GM12878 (cell line): ENCODE measurements around the gene SVEP1.

ENCODE experiments used
- CTCF ChIP-seq, 3 experiments: IDR thresholded peaks in 2 of 3; conservative IDR thresholded peaks in 1 of 3; 2 replicates each; pipeline ENCODE4 v1.5.1; 2011; ENCODE audit warnings: low read depth in 3 of 3, low read length in 3 of 3, mild to moderate bottlenecking in 3 of 3, control low read depth in 2 of 3, moderate library complexity in 2 of 3, inconsistent platforms in 1 of 3, mixed read lengths in 1 of 3; ENCODE audit not compliant: control insufficient read depth in 2 of 3, insufficient read depth in 1 of 3; ENCODE audit errors: extremely low read depth in 1 of 3
- HCFC1 ChIP-seq: fragments of 150-350 bp; IDR thresholded peaks from 2 replicates; pipeline ENCODE4 v1.6.1; 2014; ENCODE audit warnings: low read length
- PRDM15 ChIP-seq: fragments of 450-650 bp; formaldehyde crosslinking; IDR thresholded peaks from 2 replicates; pipeline ENCODE4 v1.4.0; 2020; ENCODE audit warnings: mild to moderate bottlenecking, moderate library complexity
- ZNF24 ChIP-seq: fragments of 450-650 bp; IDR thresholded peaks from 2 replicates; pipeline ENCODE4 v1.6.1; 2017; ENCODE audit warnings: antibody characterized with exemption, mild to moderate bottlenecking

GRCh38 chr9:110579862-110580219, 300 bp upstream of the SVEP1 start:
- TF ChIP-seq CTCF (IDR thresholded peaks at IDR 0.05 in 2 of 3, conservative IDR thresholded peaks at IDR 0.05 in 1 of 3; ENCODE audit: control insufficient read depth in 2 of 3, extremely low read depth in 1 of 3, insufficient read depth in 1 of 3, low read depth in 3 of 3, low read length in 3 of 3) = no peak
- TF ChIP-seq HCFC1 = no peak
- no peak for TF ChIP-seq PRDM15 (CRISPR knock-in tag)
- TF ChIP-seq ZNF24 = no peak
